H1 (cell line): ENCODE data around the gene TBC1D24. TPM values are rescaled to one million over a fixed set of nuclear protein-coding genes. Genes with fewer than 3 reads are reported as not detected.

Source experiments
- CTCF ChIA-PET: fragments of 300-600 bp; sonication (Branson Sonifier 250); formaldehyde crosslinking; loops from one replicate; lab custom pipeline; 2021; ENCODE audit not compliant: partially characterized antibody; lab: Charles Lee
- POLR2A ChIA-PET: fragments of 300-600 bp; sonication (Branson Sonifier 250); formaldehyde crosslinking; loops from one replicate; lab custom pipeline; 2021; ENCODE audit warnings: inconsistent platforms; ENCODE audit not compliant: partially characterized antibody; lab: Charles Lee
- DNase-seq, 2 experiments: peaks; one replicate each; pipeline versions ENCODE4 v3.0.0 to v3.0.0-alpha.2; 2010 to 2022; ENCODE audit warnings: low spot score in 2 of 2, low read depth in 1 of 2, mixed read lengths in 1 of 2
- FAIRE-seq: peaks from 2 replicates; lab custom pipeline; 2011; peaks lifted over from hg19 to GRCh38; lab: Jason Lieb, UNC
- H2AFZ ChIP-seq: 2 replicates; pipeline ENCODE4 v1.8.1; 2012; ENCODE audit warnings: low read length, inconsistent platforms
- H2AK5ac ChIP-seq: 2 replicates; pipeline ENCODE4 v1.6.1; 2013; ENCODE audit warnings: low read depth, low read length
- H2BK120ac ChIP-seq: replicated peaks from 2 replicates; pipeline ENCODE3; 2013; ENCODE audit warnings: low read depth, low read length, inconsistent platforms
- H2BK12ac ChIP-seq: 2 replicates; pipeline ENCODE4 v1.6.1; 2013; ENCODE audit warnings: low read depth, low read length
- H2BK15ac ChIP-seq: 2 replicates; pipeline ENCODE4 v1.6.1; 2013; ENCODE audit warnings: low read length
- H2BK20ac ChIP-seq: 2 replicates; pipeline ENCODE4 v1.6.1; 2013; ENCODE audit warnings: low read length
- H2BK5ac ChIP-seq: 2 replicates; pipeline ENCODE4 v1.6.1; 2013; ENCODE audit warnings: low read depth, low read length
- H3K14ac ChIP-seq: 2 replicates; pipeline ENCODE4 v1.6.1; 2013; ENCODE audit warnings: inconsistent platforms; ENCODE audit not compliant: insufficient read length
- H3K18ac ChIP-seq: 2 replicates; pipeline ENCODE4 v1.6.1; 2013; ENCODE audit warnings: low read length; ENCODE audit errors: extremely low read depth
- H3K23ac ChIP-seq: 2 replicates; pipeline ENCODE4 v1.6.1; 2013; ENCODE audit warnings: inconsistent platforms; ENCODE audit not compliant: insufficient read length
- H3K23me2 ChIP-seq: 2 replicates; pipeline ENCODE4 v1.6.1; 2013; ENCODE audit warnings: low read depth, low read length
- H3K27ac ChIP-seq: 2 replicates; pipeline ENCODE4 v1.6.1; 2011; ENCODE audit warnings: low read depth, low read length, inconsistent platforms
- H3K27me3 ChIP-seq, 4 experiments: replicated peaks in 1 of 4; 1 replicate in 1 of 4; 2 replicates in 3 of 4; pipeline versions ENCODE4 v1.6.1 to v1.8.1; 2011 to 2013; ENCODE audit warnings: low read length in 3 of 4, mild to moderate bottlenecking in 3 of 4, inconsistent platforms in 2 of 4, mixed read lengths in 2 of 4, moderate library complexity in 1 of 4; ENCODE audit not compliant: control insufficient read depth in 3 of 4, insufficient read depth in 3 of 4; ENCODE audit errors: extremely low read depth in 1 of 4
- H3K36me3 ChIP-seq, 4 experiments: 2 replicates each; pipeline versions ENCODE4 v1.6.1 to v1.8.1; 2011 to 2013; ENCODE audit warnings: mild to moderate bottlenecking in 4 of 4, low read length in 3 of 4, moderate library complexity in 2 of 4, control low read depth in 1 of 4, inconsistent platforms in 1 of 4; ENCODE audit not compliant: insufficient read depth in 4 of 4, control insufficient read depth in 2 of 4
- H3K4ac ChIP-seq: replicated peaks from 2 replicates; pipeline ENCODE3; 2013; ENCODE audit warnings: low read length, low read depth, mixed read lengths, inconsistent platforms; ENCODE audit not compliant: insufficient read length
- H3K4me1 ChIP-seq, 4 experiments: replicated peaks in 1 of 4; 1 replicate in 1 of 4; 2 replicates in 3 of 4; pipeline versions ENCODE4 v1.6.1 to v1.8.1; 2011 to 2013; ENCODE audit warnings: low read length in 3 of 4, inconsistent platforms in 2 of 4, mixed read lengths in 1 of 4; ENCODE audit not compliant: insufficient read depth in 4 of 4, control insufficient read depth in 3 of 4
- H3K4me2 ChIP-seq, 2 experiments: 2 replicates each; pipeline versions ENCODE4 v1.6.1 to v1.8.1; 2011 to 2013; ENCODE audit warnings: low read depth in 2 of 2, low read length in 2 of 2, control low read depth in 1 of 2, inconsistent platforms in 1 of 2, mild to moderate bottlenecking in 1 of 2; ENCODE audit not compliant: insufficient read depth in 1 of 2
- H3K4me3 ChIP-seq, 4 experiments: fragments of 200-600, 300-600 bp in 1 of 4; sonication (generic), shearing (Covaris generic), sonication (Bioruptor Twin) in 1 of 4; 2 replicates each; pipeline versions ENCODE4 v1.5.1 to v1.8.1; 2011 to 2016; ENCODE audit warnings: low read length in 4 of 4, low read depth in 3 of 4, control low read depth in 2 of 4, inconsistent platforms in 2 of 4, mild to moderate bottlenecking in 2 of 4, mixed read lengths in 1 of 4, moderate library complexity in 1 of 4; ENCODE audit not compliant: insufficient read depth in 2 of 4; ENCODE audit errors: extremely low read depth in 1 of 4
- H3K56ac ChIP-seq: replicated peaks from 2 replicates; pipeline ENCODE3; 2013; ENCODE audit warnings: low read depth, mild to moderate bottlenecking, mixed read lengths, low read length, inconsistent platforms; ENCODE audit not compliant: insufficient read length
- H3K79me1 ChIP-seq: 2 replicates; pipeline ENCODE4 v1.6.1; 2013; ENCODE audit warnings: low read depth, low read length, control low read depth
- H3K79me2 ChIP-seq, 2 experiments: 2 replicates each; pipeline versions ENCODE4 v1.6.1 to v1.8.1; 2012 to 2013; ENCODE audit warnings: low read length in 2 of 2, mild to moderate bottlenecking in 2 of 2, inconsistent platforms in 1 of 2; ENCODE audit not compliant: insufficient read depth in 2 of 2, control insufficient read depth in 1 of 2
- H3K9ac ChIP-seq, 4 experiments: replicated peaks in 1 of 4; 1 replicate in 1 of 4; 2 replicates in 3 of 4; pipeline versions ENCODE4 v1.6.1 to v1.8.1; 2011 to 2013; ENCODE audit warnings: low read depth in 3 of 4, low read length in 3 of 4, control low read depth in 2 of 4, mild to moderate bottlenecking in 2 of 4, moderate library complexity in 2 of 4, inconsistent platforms in 1 of 4; ENCODE audit errors: extremely low read depth in 1 of 4
- H3K9me3 ChIP-seq, 2 experiments: 2 replicates each; pipeline versions ENCODE4 v1.6.1 to v1.8.1; 2012 to 2013; ENCODE audit warnings: mild to moderate bottlenecking in 2 of 2, moderate library complexity in 2 of 2, control low read depth in 1 of 2, inconsistent platforms in 1 of 2, low read depth in 1 of 2, low read length in 1 of 2, mixed read lengths in 1 of 2; ENCODE audit not compliant: insufficient read depth in 2 of 2
- H4K20me1 ChIP-seq, 2 experiments: replicated peaks in 1 of 2; 2 replicates each; pipeline versions ENCODE3 to v1.8.1; 2011 to 2013; ENCODE audit warnings: inconsistent platforms in 2 of 2, low read length in 2 of 2, mild to moderate bottlenecking in 1 of 2; ENCODE audit not compliant: insufficient read depth in 2 of 2, control insufficient read depth in 1 of 2
- H4K5ac ChIP-seq: 2 replicates; pipeline ENCODE4 v1.6.1; 2013; ENCODE audit warnings: low read length, low read depth, mixed read lengths, inconsistent platforms; ENCODE audit not compliant: insufficient read length
- H4K8ac ChIP-seq: 2 replicates; pipeline ENCODE4 v1.8.0; 2013; ENCODE audit warnings: mild to moderate bottlenecking, moderate library complexity, low read length, inconsistent platforms; ENCODE audit not compliant: insufficient read depth; ENCODE audit errors: extremely low read depth
- H4K91ac ChIP-seq: replicated peaks from 2 replicates; pipeline ENCODE3; 2013; ENCODE audit warnings: low read length, mixed read lengths, inconsistent platforms; ENCODE audit not compliant: insufficient read length
- BCL11A ChIP-seq, 2 experiments: IDR thresholded peaks; one replicate each; pipeline ENCODE4 v1.6.1; 2011; ENCODE audit warnings: low read depth in 2 of 2, low read length in 2 of 2, mild to moderate bottlenecking in 2 of 2
- CBX8 ChIP-seq: fragments of 300-800, 300-1000 bp; sonication (generic); IDR thresholded peaks from 2 replicates; pipeline ENCODE4 v1.7.1; 2016; ENCODE audit warnings: low read depth, low read length, borderline replicate concordance
- CREB1 ChIP-seq: IDR thresholded peaks from 2 replicates; pipeline ENCODE4 v1.6.1; 2012; ENCODE audit warnings: inconsistent platforms
- CTCF ChIP-seq, 3 experiments: IDR thresholded peaks; 1 replicate in 2 of 3; 2 replicates in 1 of 3; pipeline versions ENCODE4 v1.5.1 to v1.6.1; 2011; ENCODE audit warnings: low read length in 3 of 3, mild to moderate bottlenecking in 3 of 3, inconsistent platforms in 2 of 3, low read depth in 1 of 3, moderate library complexity in 1 of 3; ENCODE audit not compliant: insufficient read depth in 1 of 3; ENCODE audit errors: control extremely low read depth in 1 of 3
- EGR1 ChIP-seq: IDR thresholded peaks from 2 replicates; pipeline ENCODE4 v1.6.1; 2011; ENCODE audit warnings: low read depth, low read length, borderline replicate concordance
- HDAC2 ChIP-seq, 2 experiments: fragments of 300-600 bp in 1 of 2; sonication (generic) in 1 of 2; IDR thresholded peaks; 2 replicates each; pipeline ENCODE4 v1.6.1; 2011 to 2012; ENCODE audit warnings: low read depth in 2 of 2, low read length in 2 of 2, mild to moderate bottlenecking in 2 of 2, moderate library complexity in 2 of 2, borderline replicate concordance in 1 of 2, inconsistent platforms in 1 of 2
- POLR2A ChIP-seq, 2 experiments: IDR thresholded peaks; 1 replicate in 1 of 2; 2 replicates in 1 of 2; pipeline ENCODE4 v1.6.1; 2011; ENCODE audit warnings: low read depth in 2 of 2, low read length in 2 of 2, mild to moderate bottlenecking in 2 of 2; ENCODE audit errors: control extremely low read depth in 1 of 2
- RNF2 ChIP-seq: fragments of 200-900, 300-1000 bp; sonication (generic); IDR thresholded peaks from 2 replicates; pipeline ENCODE4 v1.7.1; 2016; ENCODE audit warnings: borderline replicate concordance, low read depth, mild to moderate bottlenecking, antibody characterized with exemption, low read length; ENCODE audit not compliant: poor library complexity, severe bottlenecking; ENCODE audit errors: missing control alignments
- SP1 ChIP-seq: IDR thresholded peaks from 2 replicates; pipeline ENCODE4 v1.6.1; 2011; ENCODE audit warnings: low read depth, low read length
- TAF1 ChIP-seq: IDR thresholded peaks from 2 replicates; pipeline ENCODE4 v1.6.1; 2011; ENCODE audit warnings: mild to moderate bottlenecking, low read depth, low read length
- TCF12 ChIP-seq: IDR thresholded peaks from 2 replicates; pipeline ENCODE4 v1.6.1; 2011; ENCODE audit warnings: low read depth, mild to moderate bottlenecking, low read length
- YY1 ChIP-seq: IDR thresholded peaks from 2 replicates; pipeline ENCODE4 v1.6.1; 2011; ENCODE audit warnings: low read depth, mild to moderate bottlenecking, low read length
- WGBS, 2 experiments: shearing (Covaris generic) in 1 of 2; methylation state at CpG; one replicate each; pipeline versions ENCODE4 v1.1.6 to v1.1.7; 2013 to 2015; ENCODE audit warnings: low lambda C conversion rate in 2 of 2, mixed read lengths in 2 of 2, inconsistent platforms in 1 of 2, low coverage in 1 of 2, missing lambda C conversion rate in 1 of 2; ENCODE audit not compliant: insufficient replicate concordance in 2 of 2, insufficient coverage in 1 of 2, insufficient read length in 1 of 2; ENCODE audit errors: extremely low coverage in 1 of 2, missing lambda C conversion rate in 1 of 2; 5-methylcytosine and 5-hydroxymethylcytosine counted together
- polyA plus RNA-seq, 7 experiments: library from polyadenylated mRNA; depleted of rRNA in 3 of 7; stranded (reverse) in 5 of 7; unstranded in 2 of 7; fragments of >200 nt in 5 of 7; fragments of 200-250 nt in 2 of 7; gene quantifications; 1 replicate in 5 of 7; 2 replicates in 1 of 7; 4 replicates in 1 of 7; pipeline versions ENCODE4 v1.2.1 to v1.2.3, GENCODE V29; 2011 to 2013; ENCODE audit warnings: missing spikeins in 2 of 7, mixed read lengths in 2 of 7
- total RNA-seq: library from RNA; stranded (reverse); fragmentation: NEBNext Ultra II Directional; extraction: Animal tissue kit (Norgen Biotek cat#: 25700); gene quantifications from 2 replicates; pipeline ENCODE4 v1.2.1, GENCODE V29; 2021

TBC1D24 gene
- total and polyA plus RNA-seq, 2 of the 8 experiments (the other 6 are each of a cell fraction or from before 2014, with no cell fraction given) = 8.7 to 21.5 TPM

- H4K20me1 ChIP-seq = peaks cover 0 to 9% of the 10 kb centered on the region in 2 experiments
- H2AK5ac ChIP-seq = no peak overlapping the region
- H3K4me3 ChIP-seq = no peak overlapping the region
- no peak overlapping the region for H2BK12ac ChIP-seq
- H4K91ac ChIP-seq = no peak overlapping the region
- ChIA-PET POLR2A (interaction anchor here (0.7 kb wide), 1 partner anchor 222 kb away, joined by 4 read pairs; no protein-coding TSS in a partner anchor), CTCF (no interaction called here)
- H2BK15ac ChIP-seq = no peak overlapping the region
- FAIRE-seq = no peak
- 0 out of 4 replicates have a peak, but pooled peaks cover 0 to 2% of the 10 kb centered on the region in 2 experiments for H3K79me2 ChIP-seq
- H3K79me1 ChIP-seq = peaks cover 2% of the 10 kb centered on the region; the same call in 1 of the 2 replicates
- no peak overlapping the region for H2BK20ac ChIP-seq
- H3K56ac ChIP-seq = no peak overlapping the region
- H2BK120ac ChIP-seq = no peak overlapping the region
- no peaks in the 10 kb centered on the region for H3K23me2 ChIP-seq
- no peak for DNase-seq
- no peak overlapping the region for H3K4me2 ChIP-seq
- H2AFZ ChIP-seq = no peak overlapping the region
- H3K14ac ChIP-seq = no peak overlapping the region
- H3K27ac ChIP-seq = no peak overlapping the region
- no peaks in the 10 kb centered on the region for H3K9me3 ChIP-seq
- H2BK5ac ChIP-seq = no peak overlapping the region
- no peak overlapping the region for H3K18ac ChIP-seq
- no peak overlapping the region for H3K4ac ChIP-seq
- 94% methylated on average over 5 of the region's 5 CpGs; no CpG with 5 or more reads in 1 of the 2 experiments for WGBS, 2 experiments
- no peaks in the 10 kb centered on the region for H3K4me1 ChIP-seq
- no peak overlapping the region for H4K5ac ChIP-seq
- H3K23ac ChIP-seq = no peak overlapping the region
- H3K36me3 ChIP-seq = peaks cover 0 to 15% (median 4%) of the 10 kb centered on the region in 4 experiments; a peak in 4 of 8 replicates
- no peaks in the 10 kb centered on the region for H3K27me3 ChIP-seq
- no peak overlapping the region for H3K9ac ChIP-seq
- H4K8ac ChIP-seq = no peak overlapping the region
- TF ChIP-seq EGR1 (no peak), TCF12 (no peak), CREB1 (no peak), CTCF (IDR thresholded peaks at IDR 0.05; ENCODE audit: control extremely low read depth in 1 of 3, insufficient read depth in 1 of 3, low read depth in 1 of 3, low read length in 3 of 3) (no peak), BCL11A (IDR thresholded peaks at IDR 0.05; ENCODE audit: low read depth in 2 of 2, low read length in 2 of 2) (no peak), POLR2A (IDR thresholded peaks at IDR 0.05; ENCODE audit: control extremely low read depth in 1 of 2, low read depth in 2 of 2, low read length in 2 of 2) (no peak), HDAC2 (IDR thresholded peaks at IDR 0.05; ENCODE audit: borderline replicate concordance in 1 of 2, low read depth in 2 of 2, low read length in 2 of 2) (no peak), CBX8 (no peak), TAF1 (no peak), SP1 (no peak), RNF2 (no peak), YY1 (no peak)
Observed at GRCh38 chr16:2494616-2495015, 19.7 kb downstream of the TBC1D24 start.
